ENCODE results near the gene SORL1-AS1.

The SORL1-AS1 gene

GRCh38 chr11:121451178-121451985, 1.4 kb downstream of the SORL1-AS1 start:
- Histone ChIP-seq H3K36me3 (ENCODE audit: low read depth) (no peaks in the 10 kb centered on the region), H3K27me3 (ENCODE audit: insufficient read depth, poor library complexity, severe bottlenecking) (no peaks in the 10 kb centered on the region), H3K27ac (ENCODE audit: poor library complexity, severe bottlenecking) (peak overlapping the region; percentile 21), H3K4me3 (ENCODE audit: severe bottlenecking) (peak overlapping the region; percentile 65), H3K9me3 (ENCODE audit: severe bottlenecking) (no peaks in the 10 kb centered on the region), H3K4me1 (ENCODE audit: insufficient read depth, poor library complexity, severe bottlenecking) (no peaks in the 10 kb centered on the region)
- ATAC-seq (ENCODE audit: low read depth) (peak; percentile 47), DNase-seq (ENCODE audit: low spot score) (no peak)
- TF ChIP-seq CTCF (IDR thresholded peaks at IDR 0.05; ENCODE audit: poor library complexity, severe bottlenecking) = no peak

GRCh38 chr11:121450401-121450800, 2.4 kb downstream of the SORL1-AS1 start:
- TF ChIP-seq CTCF (IDR thresholded peaks at IDR 0.05; ENCODE audit: poor library complexity, severe bottlenecking) = no peak
- Histone ChIP-seq H3K36me3 (ENCODE audit: low read depth) (no peaks in the 10 kb centered on the region), H3K4me1 (ENCODE audit: insufficient read depth, poor library complexity, severe bottlenecking) (no peaks in the 10 kb centered on the region), H3K27me3 (ENCODE audit: insufficient read depth, poor library complexity, severe bottlenecking) (no peaks in the 10 kb centered on the region), H3K9me3 (ENCODE audit: severe bottlenecking) (no peaks in the 10 kb centered on the region), H3K4me3 (ENCODE audit: severe bottlenecking) (no peak overlapping the region), H3K27ac (ENCODE audit: poor library complexity, severe bottlenecking) (no peak overlapping the region)
- ATAC-seq (ENCODE audit: low read depth) (no peak), DNase-seq (ENCODE audit: low spot score) (no peak)

GRCh38 chr11:121449626-121450025, 3.1 kb downstream of the SORL1-AS1 start:
- Histone ChIP-seq H3K4me3 (ENCODE audit: severe bottlenecking) (no peak overlapping the region), H3K36me3 (ENCODE audit: low read depth) (no peaks in the 10 kb centered on the region), H3K4me1 (ENCODE audit: insufficient read depth, poor library complexity, severe bottlenecking) (no peaks in the 10 kb centered on the region), H3K27me3 (ENCODE audit: insufficient read depth, poor library complexity, severe bottlenecking) (no peaks in the 10 kb centered on the region), H3K9me3 (ENCODE audit: severe bottlenecking) (no peaks in the 10 kb centered on the region), H3K27ac (ENCODE audit: poor library complexity, severe bottlenecking) (no peak overlapping the region)
- DNase-seq (ENCODE audit: low spot score) (no peak), ATAC-seq (ENCODE audit: low read depth) (no peak)
- no peak for TF ChIP-seq CTCF (IDR thresholded peaks at IDR 0.05; ENCODE audit: poor library complexity, severe bottlenecking)

- H3K27ac ChIP-seq (ENCODE audit: poor library complexity, severe bottlenecking) = no peak overlapping the region
- H3K27me3 ChIP-seq (ENCODE audit: insufficient read depth, poor library complexity, severe bottlenecking) = no peaks in the 10 kb centered on the region
- ATAC-seq (ENCODE audit: low read depth) (no peak), DNase-seq (ENCODE audit: low spot score) (no peak)
- H3K4me1 ChIP-seq (ENCODE audit: insufficient read depth, poor library complexity, severe bottlenecking) = no peaks in the 10 kb centered on the region
- no peak overlapping the region for H3K4me3 ChIP-seq (ENCODE audit: severe bottlenecking)
- H3K36me3 ChIP-seq (ENCODE audit: low read depth) = no peaks in the 10 kb centered on the region
- H3K9me3 ChIP-seq (ENCODE audit: severe bottlenecking) = no peaks in the 10 kb centered on the region
- TF ChIP-seq CTCF (IDR thresholded peaks at IDR 0.05; ENCODE audit: poor library complexity, severe bottlenecking) = no peak
Measured at GRCh38 chr11:121449123-121449522, 3.6 kb downstream of the SORL1-AS1 start.

GRCh38 chr11:121448431-121448941, 4.3 kb downstream of the SORL1-AS1 start:
- H3K4me1 ChIP-seq (ENCODE audit: insufficient read depth, poor library complexity, severe bottlenecking) = no peaks in the 10 kb centered on the region

More at GRCh38 chr11:121448431-121448941, 4.3 kb downstream of the SORL1-AS1 start:
- Histone ChIP-seq H3K9me3 (ENCODE audit: severe bottlenecking) (no peaks in the 10 kb centered on the region), H3K27me3 (ENCODE audit: insufficient read depth, poor library complexity, severe bottlenecking) (no peaks in the 10 kb centered on the region), H3K27ac (ENCODE audit: poor library complexity, severe bottlenecking) (no peak overlapping the region), H3K36me3 (ENCODE audit: low read depth) (no peaks in the 10 kb centered on the region), H3K4me3 (ENCODE audit: severe bottlenecking) (no peak overlapping the region)
- no peak for ATAC-seq (ENCODE audit: low read depth)
- DNase-seq (ENCODE audit: low spot score) = no peak
- TF ChIP-seq CTCF (IDR thresholded peaks at IDR 0.05; ENCODE audit: poor library complexity, severe bottlenecking) = no peak

Measured in RWPE2 (cell line).